ENCODE measurements around the gene CCDC88C.
"Not testable (repeated sequence)": the region's sequence is repeated elsewhere in the genome, so short reads cannot be mapped to it uniquely, and the experiment has no call there.

The CCDC88C gene

GRCh38 chr14:91227183-91227628 lies 190.4 kb downstream of the CCDC88C start:
- DNase-seq (ENCODE audit: low read depth) = no peak

GRCh38 chr14:91226360-91226759 lies 191.3 kb downstream of the CCDC88C start:
- DNase-seq (ENCODE audit: low read depth) = not testable (repeated sequence)

GRCh38 chr14:91225025-91225424 lies 192.6 kb downstream of the CCDC88C start:
- peak; percentile 43 for DNase-seq (ENCODE audit: low read depth)

GRCh38 chr14:91223028-91223783 lies 194.4 kb downstream of the CCDC88C start:
- no peak for DNase-seq (ENCODE audit: low read depth)
